DOHH2 (cell line): ENCODE results near the gene GFOD2.

Experiments
- CTCF ChIP-seq: fragments of 200-600 bp; sonication (generic); IDR thresholded peaks from one replicate; pipeline ENCODE4 v1.5.1; 2014; ENCODE audit warnings: antibody characterized with exemption, mild to moderate bottlenecking, low read depth, low read length; ENCODE audit not compliant: poor library complexity, severe bottlenecking
- EZH2phosphoT487 ChIP-seq: fragments of 200-600 bp; sonication (generic); IDR thresholded peaks from 2 replicates; pipeline ENCODE4 v1.6.1; 2017; ENCODE audit warnings: borderline replicate concordance, mild to moderate bottlenecking, antibody characterized with exemption, low read length, moderate library complexity, mixed read lengths

DNA sequence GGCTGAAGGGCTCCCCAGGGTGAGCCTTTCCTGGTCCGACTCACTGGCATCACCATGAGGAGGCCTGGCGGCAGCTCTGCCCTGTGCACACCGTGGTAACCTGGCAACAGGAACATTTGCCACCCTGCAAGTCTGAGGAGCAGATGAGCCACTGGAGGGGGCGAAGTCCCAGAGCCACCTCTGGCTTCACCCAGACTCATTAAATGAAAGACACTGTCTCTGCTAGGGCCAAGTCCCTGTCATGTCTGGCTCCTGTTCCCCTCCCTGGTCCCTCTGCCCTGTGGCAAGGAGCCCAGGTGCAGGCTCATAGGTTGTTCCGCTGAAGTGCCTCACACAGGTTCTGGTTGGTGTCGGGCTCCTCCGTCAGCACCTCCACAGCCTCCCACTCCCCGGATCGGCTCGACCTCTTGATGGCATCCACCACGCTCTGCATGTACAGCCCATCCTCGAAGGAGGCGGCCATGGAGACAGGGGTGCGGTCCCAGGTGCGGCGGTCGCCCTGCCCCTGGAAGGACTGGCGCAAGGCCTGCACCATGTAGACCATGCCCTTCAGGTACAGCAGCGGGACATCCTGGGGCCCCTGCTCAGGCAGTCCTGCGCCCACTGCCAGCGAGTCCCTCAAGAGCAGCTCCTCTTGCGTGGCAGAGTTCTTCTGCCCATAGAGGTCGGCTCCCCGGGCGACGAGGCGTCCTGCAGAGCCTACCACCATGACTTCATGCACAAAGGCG, 44.1 kb downstream of the GFOD2 start:
- no peak for TF ChIP-seq CTCF
- no peak for TF ChIP-seq EZH2phosphoT487
